T-helper 17 cell (primary cell): ENCODE measurements around the gene MUC6. TPM values are rescaled to one million over a fixed set of nuclear protein-coding genes. Genes with fewer than 3 reads are reported as not detected.

Experiments used
- ATAC-seq: fragments of 150-1000 bp; cut with Tn5 transposase; 2 replicates; pipeline ENCODE4 v1.10.0; 2021; ENCODE audit warnings: mild to moderate bottlenecking, moderate library complexity
- DNase-seq, 3 donors: peaks; one replicate each; pipeline versions ENCODE4 v3.0.0 to v3.0.0-alpha.2; 2020 to 2021
- H3K9me3 ChIP-seq: one replicate; pipeline ENCODE4 v1.7.0; 2013; ENCODE audit warnings: low read length, mild to moderate bottlenecking; ENCODE audit not compliant: control insufficient read depth, poor library complexity, severe bottlenecking
- H3K27ac Mint-ChIP-seq: one replicate; pipeline ENCODE4 v1.8.0; 2022; ENCODE audit warnings: mild to moderate bottlenecking, moderate library complexity, mixed read lengths
- H3K27me3 Mint-ChIP-seq: one replicate; pipeline ENCODE4 v1.8.0; 2022; ENCODE audit warnings: mixed read lengths
- H3K36me3 Mint-ChIP-seq: one replicate; pipeline ENCODE4 v1.8.0; 2022; ENCODE audit warnings: low read depth, mixed read lengths
- H3K4me1 Mint-ChIP-seq: one replicate; pipeline ENCODE4 v1.8.0; 2022; ENCODE audit warnings: mild to moderate bottlenecking, mixed read lengths
- H3K4me3 Mint-ChIP-seq: one replicate; pipeline ENCODE4 v1.8.0; 2022; ENCODE audit warnings: mild to moderate bottlenecking, moderate library complexity, mixed read lengths
- total RNA-seq, 4 donors: library from RNA in 2 of 4; stranded (reverse) in 2 of 4; gene quantifications; one replicate each; pipeline ENCODE4 v1.2.3 and lab custom pipeline; 2022 to 2026

The MUC6 gene
- total RNA-seq, 2 donors from 2014 or later, result not detected

DNA sequence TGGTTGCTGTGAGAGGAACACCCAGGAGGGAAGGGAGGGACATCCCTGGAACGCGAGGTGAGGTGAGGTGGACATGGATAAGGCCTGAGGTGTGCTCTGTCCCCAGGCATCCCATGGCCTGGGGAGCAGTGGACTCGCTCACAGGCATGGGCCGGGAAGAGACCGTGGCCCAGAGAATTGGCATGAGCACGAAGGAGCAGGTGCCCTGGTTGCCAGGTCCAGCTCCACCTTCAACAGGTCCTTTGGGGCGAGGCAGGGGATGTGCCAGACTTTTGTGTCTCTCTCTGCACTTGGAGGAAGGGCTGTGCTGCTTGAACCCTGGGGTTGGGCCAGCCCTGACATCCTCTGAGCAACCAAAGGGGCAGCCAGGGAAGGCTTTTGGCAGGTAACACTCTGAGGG is 21.5 kb downstream of the MUC6 start:
- Mint-ChIP-seq H3K36me3 (no peaks in the 10 kb centered on the region), H3K27me3 (no peaks in the 10 kb centered on the region), H3K4me1 (peaks cover 15% of the 10 kb centered on the region), H3K4me3 (no peak overlapping the region), H3K27ac (no peak overlapping the region)
- no peaks in the 10 kb centered on the region for H3K9me3 ChIP-seq
- DNase-seq, result no peak
- no peak for ATAC-seq

DNA sequence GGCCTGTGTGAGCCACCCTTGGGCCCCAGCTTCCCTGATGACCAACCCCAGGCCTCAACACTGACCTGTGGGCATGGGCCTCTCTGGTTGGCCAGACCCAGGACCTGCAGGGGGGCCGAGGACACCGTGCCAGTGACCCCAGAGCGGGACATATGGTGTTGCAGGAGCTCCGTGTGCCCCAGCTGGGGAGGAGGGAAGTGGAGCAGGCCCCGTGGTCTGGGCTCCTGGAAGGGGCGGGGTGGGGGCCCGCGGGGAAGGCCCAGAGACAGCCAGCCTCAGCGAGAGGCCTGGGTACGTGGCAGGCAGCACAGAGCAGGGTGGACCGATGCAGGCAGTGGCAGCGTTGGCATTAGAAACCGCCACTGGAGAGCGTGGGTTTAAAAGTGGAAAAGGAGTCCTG is 22.2 kb downstream of the MUC6 start:
- Mint-ChIP-seq H3K27ac (no peak overlapping the region), H3K4me3 (no peak overlapping the region), H3K36me3 (peaks cover 4% of the 10 kb centered on the region), H3K27me3 (no peaks in the 10 kb centered on the region), H3K4me1 (peaks cover 15% of the 10 kb centered on the region)
- no peak for ATAC-seq
- H3K9me3 ChIP-seq, result no peaks in the 10 kb centered on the region
- DNase-seq, result no peak

DNA sequence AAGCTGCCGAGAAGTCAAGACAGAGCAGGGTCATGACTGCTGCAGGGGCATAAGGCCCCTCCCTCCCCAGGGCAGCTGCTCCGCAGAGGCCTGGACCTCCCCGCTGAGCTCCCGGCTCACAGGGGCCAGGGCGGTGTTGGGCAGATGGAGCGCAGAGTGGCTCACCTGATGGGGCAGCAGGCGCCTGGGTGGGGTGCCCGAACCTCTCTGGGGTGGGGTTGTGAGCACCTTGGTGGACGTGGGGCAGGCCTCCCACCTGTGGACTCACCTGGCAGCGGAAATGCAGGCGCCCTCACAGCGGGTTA is 22.9 kb downstream of the MUC6 start:
- H3K27me3 Mint-ChIP-seq, result no peaks in the 10 kb centered on the region
- H3K9me3 ChIP-seq, result no peaks in the 10 kb centered on the region
- H3K4me1 Mint-ChIP-seq, result peaks cover 15% of the 10 kb centered on the region
- DNase-seq (no peak), ATAC-seq (no peak)
- H3K4me3 Mint-ChIP-seq, result no peak overlapping the region
- peaks cover 4% of the 10 kb centered on the region for H3K36me3 Mint-ChIP-seq
- no peak overlapping the region for H3K27ac Mint-ChIP-seq

DNA sequence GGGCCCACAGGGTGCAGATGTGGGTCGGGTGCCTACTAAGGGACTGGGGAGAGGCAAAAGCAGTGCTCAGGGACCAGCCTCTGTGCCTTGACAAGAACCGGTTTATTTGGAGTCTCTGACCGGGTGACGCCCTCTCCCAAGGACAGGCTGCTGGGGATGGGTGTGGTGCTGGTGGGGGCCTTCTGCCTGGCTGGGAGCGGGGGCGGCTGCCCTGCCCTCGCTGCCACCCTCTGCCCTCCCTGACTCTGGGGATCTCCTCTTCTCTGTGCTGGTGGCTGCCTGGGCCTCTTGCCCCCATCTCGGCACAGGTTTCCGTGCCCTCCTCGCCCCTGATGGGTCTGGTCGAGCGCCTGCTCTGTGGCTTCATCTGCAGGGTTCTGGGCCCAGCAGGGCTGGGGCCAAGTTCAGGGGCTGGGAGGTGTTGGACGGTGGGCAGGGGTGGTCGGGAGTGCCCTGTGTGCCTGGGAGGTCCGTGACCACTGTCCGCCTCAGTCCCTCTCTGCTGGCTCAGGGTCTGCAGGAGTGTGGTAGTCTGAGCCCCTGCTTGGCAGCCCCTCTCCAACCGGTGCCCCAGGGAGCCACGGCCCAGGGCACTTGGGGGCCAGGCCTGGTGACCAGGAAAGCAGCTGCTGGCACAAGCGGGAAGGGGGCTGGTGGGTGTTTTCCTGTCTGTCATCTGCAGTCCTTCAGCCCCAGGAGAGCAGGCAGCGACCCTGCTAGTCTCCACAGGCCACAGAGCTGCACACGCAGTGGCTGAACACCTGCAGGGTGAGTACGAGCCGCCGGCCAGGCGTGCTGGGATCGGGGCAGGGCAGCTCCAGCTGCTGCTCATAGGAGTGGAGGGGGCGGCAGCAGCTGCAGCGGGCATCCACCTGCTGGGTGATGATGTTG is 23.5 kb downstream of the MUC6 start:
- H3K4me3 Mint-ChIP-seq, result no peak overlapping the region
- peaks cover 12% of the 10 kb centered on the region for H3K4me1 Mint-ChIP-seq
- DNase-seq (no peak), ATAC-seq (no peak)
- H3K27me3 Mint-ChIP-seq, result no peaks in the 10 kb centered on the region
- H3K36me3 Mint-ChIP-seq, result peaks cover 4% of the 10 kb centered on the region
- no peak overlapping the region for H3K27ac Mint-ChIP-seq
- H3K9me3 ChIP-seq, result no peaks in the 10 kb centered on the region

DNA sequence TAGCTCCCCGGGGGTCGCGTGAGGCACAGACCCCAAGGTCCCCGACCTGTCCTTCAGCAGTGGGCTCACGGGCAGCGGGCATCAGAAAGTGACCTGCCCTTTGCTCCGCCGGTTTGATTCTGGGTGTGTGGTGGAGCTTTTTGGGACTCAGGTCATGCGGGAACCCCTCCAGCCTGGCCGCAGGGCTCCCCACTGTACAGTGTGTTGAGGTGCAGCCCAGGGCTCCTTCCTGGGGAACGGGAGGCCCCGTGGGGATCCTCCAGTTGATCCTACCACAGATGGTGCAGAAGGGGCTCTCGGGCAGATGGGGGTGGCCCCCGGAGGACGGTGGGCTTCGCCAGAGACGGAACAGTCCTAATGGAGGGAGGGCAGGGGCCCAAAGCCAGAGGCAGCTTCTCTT is 24.2 kb downstream of the MUC6 start:
- Mint-ChIP-seq H3K36me3 (peaks cover 4% of the 10 kb centered on the region), H3K27me3 (no peaks in the 10 kb centered on the region), H3K4me1 (peaks cover 8% of the 10 kb centered on the region), H3K4me3 (no peak overlapping the region), H3K27ac (no peak overlapping the region)
- DNase-seq (no peak), ATAC-seq (no peak)
- no peaks in the 10 kb centered on the region for H3K9me3 ChIP-seq

DNA sequence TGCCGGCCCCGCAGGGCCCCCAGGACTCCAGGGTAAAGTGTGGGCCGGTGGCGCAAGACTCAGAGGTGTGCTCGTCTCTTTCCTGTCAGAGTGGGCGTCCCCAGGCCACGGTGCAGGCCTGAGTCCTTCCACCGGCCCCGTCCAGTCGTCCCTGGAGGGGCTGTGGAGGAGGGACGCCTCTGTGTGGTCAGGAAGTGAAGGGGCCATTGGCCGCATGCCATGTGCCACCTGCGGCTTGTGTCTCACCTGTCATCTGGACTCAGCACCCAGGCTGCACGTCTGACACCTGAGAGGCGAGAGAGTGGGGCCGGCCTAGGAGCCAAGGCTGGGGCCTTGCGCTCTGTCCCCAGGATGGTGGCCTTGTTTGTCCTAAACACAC is 25.2 kb downstream of the MUC6 start:
- no peak overlapping the region for H3K27ac Mint-ChIP-seq
- no peak for ATAC-seq
- H3K36me3 Mint-ChIP-seq, result peaks cover 4% of the 10 kb centered on the region
- no peaks in the 10 kb centered on the region for H3K27me3 Mint-ChIP-seq
- no peak for DNase-seq
- H3K4me3 Mint-ChIP-seq, result no peak overlapping the region
- H3K9me3 ChIP-seq, result no peaks in the 10 kb centered on the region
- no peaks in the 10 kb centered on the region for H3K4me1 Mint-ChIP-seq

DNA sequence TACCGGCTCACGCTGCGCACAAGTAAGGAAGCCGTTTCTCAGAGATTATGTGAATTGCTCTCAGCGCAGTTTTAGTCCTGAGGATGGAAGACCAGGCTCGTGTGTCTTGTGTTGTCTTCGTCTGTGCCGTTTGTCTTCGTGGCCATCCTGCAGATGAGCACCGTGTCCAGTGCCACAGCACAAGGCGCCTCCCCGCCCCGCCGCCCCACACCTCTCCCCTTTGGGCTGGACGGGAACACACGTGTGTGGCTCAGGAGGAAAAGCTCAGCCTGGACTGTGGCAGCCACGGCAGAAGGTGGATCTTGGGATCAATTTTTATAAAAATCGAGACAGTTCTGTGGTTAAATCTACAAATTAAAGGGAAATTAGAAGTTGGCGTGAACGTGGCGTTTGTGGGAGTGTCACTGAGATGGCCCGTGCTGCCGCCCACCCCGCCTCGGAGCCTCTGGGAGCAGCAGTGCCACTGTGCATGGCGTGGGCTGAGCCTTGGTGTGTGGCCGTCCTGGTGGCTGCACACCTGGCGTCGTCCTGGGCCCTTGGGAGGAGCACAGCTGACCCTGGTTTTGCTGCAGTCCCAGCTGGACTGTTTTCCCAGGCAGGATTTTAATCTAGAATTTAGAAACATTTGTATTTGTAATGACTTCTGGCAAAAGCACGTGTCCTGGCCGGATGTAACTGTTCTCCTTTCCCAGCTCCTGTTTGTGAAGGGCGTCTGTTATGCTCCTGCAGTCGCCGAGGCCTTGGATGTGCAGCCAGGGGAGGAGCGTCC is 25.8 kb downstream of the MUC6 start:
- ATAC-seq (no peak), DNase-seq (no peak)
- H3K36me3 Mint-ChIP-seq, result peaks cover 4% of the 10 kb centered on the region
- H3K9me3 ChIP-seq, result no peaks in the 10 kb centered on the region
- no peaks in the 10 kb centered on the region for H3K27me3 Mint-ChIP-seq
- H3K4me3 Mint-ChIP-seq, result no peak overlapping the region
- no peak overlapping the region for H3K27ac Mint-ChIP-seq
- H3K4me1 Mint-ChIP-seq, result no peaks in the 10 kb centered on the region

DNA sequence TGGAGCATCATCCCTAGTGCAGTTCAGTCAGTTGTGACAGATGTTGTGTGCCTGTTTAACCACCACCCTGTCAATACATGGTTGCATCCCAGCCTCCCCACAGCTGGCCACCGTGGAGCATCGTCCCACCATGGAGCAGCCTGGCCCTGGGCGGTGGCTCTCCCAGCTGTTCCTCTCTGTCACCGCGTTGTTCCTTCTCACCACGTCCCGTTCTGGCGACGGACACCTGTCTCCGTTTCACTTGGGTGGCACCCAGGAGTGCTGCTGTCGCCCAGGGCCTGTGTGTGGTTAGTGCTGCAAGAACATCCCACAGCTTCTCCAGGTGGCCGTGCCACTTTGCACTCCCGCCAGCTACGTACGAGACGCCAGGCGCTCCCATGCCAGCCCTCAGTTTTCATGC is 26.5 kb downstream of the MUC6 start:
- no peaks in the 10 kb centered on the region for H3K9me3 ChIP-seq
- H3K4me3 Mint-ChIP-seq, result no peak overlapping the region
- H3K4me1 Mint-ChIP-seq, result no peaks in the 10 kb centered on the region
- H3K27ac Mint-ChIP-seq, result no peak overlapping the region
- peaks cover 4% of the 10 kb centered on the region for H3K36me3 Mint-ChIP-seq
- no peaks in the 10 kb centered on the region for H3K27me3 Mint-ChIP-seq
- ATAC-seq, result no peak
- no peak for DNase-seq

DNA sequence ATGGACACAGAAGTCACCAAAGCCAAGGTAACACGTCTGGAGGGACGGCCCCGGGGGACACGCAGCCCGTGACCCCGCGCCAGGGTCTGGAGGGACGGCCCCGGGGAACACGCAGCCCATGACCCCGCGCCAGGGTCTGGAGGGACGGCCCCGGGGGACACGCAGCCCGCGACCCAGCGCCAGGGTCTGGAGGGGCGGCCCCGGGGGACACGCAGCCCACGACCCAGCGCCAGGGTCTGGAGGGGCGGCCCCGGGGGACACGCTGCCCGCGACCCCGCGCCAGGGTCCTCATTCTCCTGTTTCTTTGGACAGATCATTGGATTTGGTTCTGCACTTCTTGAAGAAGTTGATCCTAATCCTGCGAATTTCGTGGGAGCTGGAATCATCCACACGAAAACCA is 27.1 kb downstream of the MUC6 start:
- H3K27ac Mint-ChIP-seq, result no peak overlapping the region

DNA sequence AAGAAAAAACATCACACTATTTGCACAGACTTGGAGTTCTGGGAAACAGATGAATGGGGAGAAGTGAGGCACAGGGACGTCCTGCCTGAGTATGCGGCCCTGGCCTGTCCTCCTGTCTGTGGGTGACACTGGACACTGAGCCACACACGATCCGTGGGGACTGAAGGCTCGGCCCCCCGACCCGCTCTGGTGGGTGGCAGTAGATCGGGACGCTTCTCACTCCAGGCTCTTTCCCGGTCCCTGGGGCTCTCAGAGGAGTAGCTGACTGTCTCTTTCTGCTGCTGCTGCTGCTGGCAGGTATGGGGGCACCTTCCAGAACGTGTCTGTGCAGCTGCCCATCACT is 27.7 kb downstream of the MUC6 start:
- peaks cover 4% of the 10 kb centered on the region for H3K36me3 Mint-ChIP-seq
- no peak overlapping the region for H3K27ac Mint-ChIP-seq
- H3K4me1 Mint-ChIP-seq, result no peaks in the 10 kb centered on the region
- DNase-seq (no peak), ATAC-seq (no peak)
- no peaks in the 10 kb centered on the region for H3K27me3 Mint-ChIP-seq
- no peaks in the 10 kb centered on the region for H3K9me3 ChIP-seq
- no peak overlapping the region for H3K4me3 Mint-ChIP-seq

More for the DNA sequence above, 27.1 kb downstream of the MUC6 start:
- H3K9me3 ChIP-seq, result no peaks in the 10 kb centered on the region
- Mint-ChIP-seq H3K4me3 (no peak overlapping the region), H3K27me3 (no peaks in the 10 kb centered on the region), H3K36me3 (peaks cover 4% of the 10 kb centered on the region), H3K4me1 (no peaks in the 10 kb centered on the region)
- no peak for ATAC-seq
- no peak for DNase-seq

DNA sequence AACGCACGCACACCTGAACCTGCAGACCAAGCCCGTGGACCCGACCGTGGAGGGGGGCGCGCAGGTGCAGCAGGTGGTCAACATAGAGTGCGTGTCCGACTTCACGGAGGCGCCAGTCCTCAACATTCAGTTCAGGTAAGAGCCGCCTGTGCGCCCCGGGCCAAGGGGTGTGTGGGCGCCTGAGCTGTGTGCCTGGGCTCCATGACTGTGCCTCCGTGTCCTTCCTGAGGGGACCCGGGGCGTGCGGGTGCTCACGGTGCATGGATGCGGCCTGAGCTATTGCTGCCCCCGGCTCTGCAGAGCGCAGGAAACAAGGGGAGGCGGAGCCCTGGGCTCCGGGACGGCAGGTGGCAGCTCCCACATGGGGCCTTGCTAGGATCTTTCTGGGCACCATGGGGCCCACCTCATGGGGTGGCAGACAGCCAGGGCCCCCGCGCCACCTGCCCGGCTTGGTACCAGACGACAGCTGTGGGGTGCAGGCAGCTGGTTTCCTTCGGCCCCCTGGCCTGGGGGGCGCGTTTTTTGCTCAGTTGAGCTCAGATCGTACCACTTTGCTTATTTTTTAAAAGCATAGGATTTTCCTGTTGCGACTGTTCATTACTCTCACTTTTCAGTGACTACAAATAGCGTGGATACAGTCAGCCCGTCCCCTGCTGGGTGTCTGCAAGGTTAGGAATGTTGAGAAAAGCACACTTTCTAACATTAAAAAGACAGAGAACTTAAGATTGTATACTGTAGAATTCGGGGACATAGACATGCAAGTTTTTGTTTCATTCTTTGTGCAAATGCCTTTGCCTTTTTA is 28.3 kb downstream of the MUC6 start:
- Mint-ChIP-seq H3K36me3 (peaks cover 4% of the 10 kb centered on the region), H3K4me3 (no peak overlapping the region), H3K27ac (no peak overlapping the region), H3K4me1 (no peaks in the 10 kb centered on the region), H3K27me3 (no peaks in the 10 kb centered on the region)
- no peak for ATAC-seq
- DNase-seq, result no peak
- H3K9me3 ChIP-seq, result no peaks in the 10 kb centered on the region

DNA sequence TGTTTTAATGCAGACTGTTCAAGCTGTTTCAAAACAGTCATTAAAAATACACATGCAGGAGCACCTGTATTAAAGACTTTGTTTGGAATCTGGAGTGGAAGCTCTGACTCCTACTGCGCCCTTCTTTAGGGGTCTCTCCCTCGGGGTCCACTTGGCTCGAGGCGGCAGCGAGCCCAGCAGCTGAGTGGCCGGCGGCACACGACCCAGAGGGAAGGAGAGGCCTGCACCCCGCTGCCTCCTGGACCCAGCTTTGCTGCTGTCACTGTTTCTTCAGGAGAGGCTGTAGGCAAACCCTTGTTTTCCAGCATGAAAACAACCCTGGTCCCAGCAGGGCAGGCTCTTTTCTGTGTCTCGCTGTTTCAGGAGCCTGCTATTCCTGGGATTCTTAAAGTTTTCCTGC is 29.2 kb downstream of the MUC6 start:
- DNase-seq, result no peak

DNA sequence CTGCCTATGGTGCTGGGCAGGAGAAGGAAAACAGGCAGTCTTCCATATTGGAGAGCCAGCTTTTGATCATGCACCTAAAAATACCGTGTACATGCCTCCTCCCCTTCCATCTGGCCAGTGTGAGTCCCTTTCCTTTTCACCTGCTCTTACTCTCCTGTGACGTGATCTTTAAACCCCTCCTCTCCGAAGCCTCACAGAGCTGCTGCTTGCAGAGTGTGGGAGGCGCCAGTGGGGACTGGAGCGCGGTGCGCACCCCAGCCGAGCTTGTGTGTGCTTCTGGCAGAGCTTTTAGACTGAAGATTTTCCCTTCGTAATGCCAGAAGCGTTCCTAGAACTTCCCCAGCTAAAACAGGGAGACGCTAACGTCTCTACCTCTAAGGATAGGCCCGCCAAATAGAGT is 29.8 kb downstream of the MUC6 start:
- Mint-ChIP-seq H3K27me3 (no peaks in the 10 kb centered on the region), H3K27ac (peak overlapping the region; percentile 21), H3K4me1 (peaks cover 3% of the 10 kb centered on the region), H3K36me3 (peaks cover 4% of the 10 kb centered on the region), H3K4me3 (peak overlapping the region; percentile 57)
- no peak for DNase-seq
- H3K9me3 ChIP-seq, result no peaks in the 10 kb centered on the region
- ATAC-seq, result no peak

More for the DNA sequence above, 29.2 kb downstream of the MUC6 start:
- no peaks in the 10 kb centered on the region for H3K9me3 ChIP-seq
- no peaks in the 10 kb centered on the region for H3K4me1 Mint-ChIP-seq
- H3K36me3 Mint-ChIP-seq, result peaks cover 4% of the 10 kb centered on the region
- no peaks in the 10 kb centered on the region for H3K27me3 Mint-ChIP-seq
- ATAC-seq, result no peak
- H3K4me3 Mint-ChIP-seq, result no peak overlapping the region
- H3K27ac Mint-ChIP-seq, result peak overlapping the region; percentile 21
